ENCODE results near the gene ALG8. TPM values are rescaled to one million over a fixed set of nuclear protein-coding genes. Genes with fewer than 3 reads are reported as not detected.
"Not testable (repeated sequence)": the region's sequence is repeated elsewhere in the genome, so short reads cannot be mapped to it uniquely, and the experiment has no call there.

Gene ALG8
- total RNA-seq, 1 experiment from 2014 or later, result 67.5 TPM

DNA sequence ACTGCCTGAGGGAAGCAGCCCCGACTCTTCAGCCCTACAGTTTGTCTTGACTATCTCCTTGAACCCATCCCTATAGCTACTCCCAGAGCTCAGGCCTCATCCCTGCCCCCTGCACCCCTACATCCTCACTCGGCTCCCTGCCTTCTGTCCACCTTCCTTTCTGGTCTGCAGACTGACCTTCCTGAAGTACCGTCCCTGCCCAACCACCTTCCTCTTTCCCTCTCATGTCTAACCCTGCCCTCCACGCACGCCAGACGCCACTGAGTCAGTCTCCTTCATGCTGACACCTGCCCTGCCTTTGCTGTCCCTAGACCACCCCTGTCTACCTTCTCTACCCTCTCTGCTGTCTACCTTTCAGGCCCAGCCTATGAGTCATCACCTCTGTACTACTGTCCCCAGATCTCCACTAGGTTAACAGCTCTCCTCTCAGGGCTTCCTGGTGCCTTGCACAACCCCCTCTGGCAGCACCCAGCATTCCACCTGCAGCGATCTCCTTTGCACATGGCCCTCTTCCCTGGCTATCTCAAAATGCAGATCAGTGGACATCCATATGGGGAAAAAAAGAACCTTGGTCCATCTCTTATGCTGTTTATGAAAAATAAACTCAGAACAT is 40.1 kb upstream of the ALG8 start:
- Histone ChIP-seq H3F3A (ENCODE audit: insufficient read depth, low read depth) (peaks cover 5% of the 10 kb centered on the region; the same call in 1 of the 2 replicates), H3K36me3 (ENCODE audit: low read depth) (peaks cover 11% of the 10 kb centered on the region; the same call in 1 of the 2 replicates), H3K9me3 (ENCODE audit: insufficient read depth, low read depth) (no peaks in the 10 kb centered on the region), H2AFZ (no peak overlapping the region), H4K20me1 (ENCODE audit: insufficient read depth) (no peaks in the 10 kb centered on the region), H3K27me3 (ENCODE audit: insufficient read depth, low read depth) (no peaks in the 10 kb centered on the region), H3K4me2 (peak overlapping the region; percentile 7; the same call in 1 of the 2 replicates), H3K4me1 (replicated peaks; ENCODE audit: insufficient read depth) (peaks cover 11% of the 10 kb centered on the region), H3K4me3 (no peak overlapping the region), H3K27ac (no peak overlapping the region), H3K79me2 (ENCODE audit: low read depth) (0 out of 2 replicates have a peak, but pooled peaks cover 3% of the 10 kb centered on the region), H3K9me2 (ENCODE audit: insufficient read depth) (no peaks in the 10 kb centered on the region)
- POLR2A ChIA-PET (ENCODE audit: unreplicated experiment), result interaction anchor here (0.5 to 0.6 kb wide), 4 partner anchors 18 to 301 kb away, joined by 3 to 7 read pairs (median 4); no protein-coding TSS in a partner anchor
- BruUV-seq (replicated peaks), result no TSS peak
- DNase-seq, result peak; percentile 66 to 86
- TF ChIP-seq, protein P1, sequence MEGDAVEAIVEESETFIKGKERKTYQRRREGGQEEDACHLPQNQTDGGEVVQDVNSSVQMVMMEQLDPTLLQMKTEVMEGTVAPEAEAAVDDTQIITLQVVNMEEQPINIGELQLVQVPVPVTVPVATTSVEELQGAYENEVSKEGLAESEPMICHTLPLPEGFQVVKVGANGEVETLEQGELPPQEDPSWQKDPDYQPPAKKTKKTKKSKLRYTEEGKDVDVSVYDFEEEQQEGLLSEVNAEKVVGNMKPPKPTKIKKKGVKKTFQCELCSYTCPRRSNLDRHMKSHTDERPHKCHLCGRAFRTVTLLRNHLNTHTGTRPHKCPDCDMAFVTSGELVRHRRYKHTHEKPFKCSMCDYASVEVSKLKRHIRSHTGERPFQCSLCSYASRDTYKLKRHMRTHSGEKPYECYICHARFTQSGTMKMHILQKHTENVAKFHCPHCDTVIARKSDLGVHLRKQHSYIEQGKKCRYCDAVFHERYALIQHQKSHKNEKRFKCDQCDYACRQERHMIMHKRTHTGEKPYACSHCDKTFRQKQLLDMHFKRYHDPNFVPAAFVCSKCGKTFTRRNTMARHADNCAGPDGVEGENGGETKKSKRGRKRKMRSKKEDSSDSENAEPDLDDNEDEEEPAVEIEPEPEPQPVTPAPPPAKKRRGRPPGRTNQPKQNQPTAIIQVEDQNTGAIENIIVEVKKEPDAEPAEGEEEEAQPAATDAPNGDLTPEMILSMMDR (conservative IDR thresholded peaks at IDR 0.05), result no peak
- CTCF ChIA-PET, result no interaction called here
- intact Hi-C loops (cut with micrococcal nuclease; ENCODE audit: unreplicated experiment), result no loop called here

DNA sequence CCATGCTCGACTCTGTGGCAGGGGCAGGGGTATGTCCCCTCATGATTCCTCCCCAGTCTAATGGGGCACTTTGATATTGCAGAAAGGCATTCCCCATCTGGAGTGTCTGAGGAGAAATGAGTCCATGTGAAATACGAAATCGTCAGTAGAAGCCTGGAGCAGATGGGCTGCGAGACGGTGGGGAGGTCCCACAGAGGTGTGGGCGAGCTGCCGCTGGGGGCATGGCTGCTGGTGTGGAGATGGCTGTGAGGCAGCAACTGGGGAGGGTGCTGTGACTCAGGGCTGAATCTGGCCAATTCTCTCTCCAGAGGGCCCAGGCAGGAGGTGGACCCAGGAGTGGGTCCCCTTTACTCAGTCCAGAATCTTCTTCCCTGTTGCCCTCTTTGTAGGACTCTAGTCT is 37.8 kb upstream of the ALG8 start:
- POLR2A ChIA-PET (ENCODE audit: unreplicated experiment), result no interaction called here
- no peak for DNase-seq
- Histone ChIP-seq H3K79me2 (ENCODE audit: low read depth) (no peaks in the 10 kb centered on the region), H3K4me3 (no peak overlapping the region), H3K9me3 (ENCODE audit: insufficient read depth, low read depth) (no peaks in the 10 kb centered on the region), H3K4me1 (replicated peaks; ENCODE audit: insufficient read depth) (peaks cover 11% of the 10 kb centered on the region), H3K27me3 (ENCODE audit: insufficient read depth, low read depth) (no peaks in the 10 kb centered on the region), H3K36me3 (ENCODE audit: low read depth) (peaks cover 11% of the 10 kb centered on the region; the same call in 1 of the 2 replicates), H4K20me1 (ENCODE audit: insufficient read depth) (no peaks in the 10 kb centered on the region), H3F3A (ENCODE audit: insufficient read depth, low read depth) (peaks cover 5% of the 10 kb centered on the region; the same call in 1 of the 2 replicates), H3K4me2 (no peak overlapping the region), H2AFZ (no peak overlapping the region), H3K9me2 (ENCODE audit: insufficient read depth) (no peaks in the 10 kb centered on the region), H3K27ac (no peak overlapping the region)
- intact Hi-C loops (cut with micrococcal nuclease; ENCODE audit: unreplicated experiment), result no loop called here
- CTCF ChIA-PET, result no interaction called here
- no TSS peak for BruUV-seq (replicated peaks)
- TF ChIP-seq EZH2 (IDR thresholded peaks at IDR 0.05; ENCODE audit: low read depth), result no peak
- TF ChIP-seq, protein P1 (conservative IDR thresholded peaks at IDR 0.05), result no peak

DNA sequence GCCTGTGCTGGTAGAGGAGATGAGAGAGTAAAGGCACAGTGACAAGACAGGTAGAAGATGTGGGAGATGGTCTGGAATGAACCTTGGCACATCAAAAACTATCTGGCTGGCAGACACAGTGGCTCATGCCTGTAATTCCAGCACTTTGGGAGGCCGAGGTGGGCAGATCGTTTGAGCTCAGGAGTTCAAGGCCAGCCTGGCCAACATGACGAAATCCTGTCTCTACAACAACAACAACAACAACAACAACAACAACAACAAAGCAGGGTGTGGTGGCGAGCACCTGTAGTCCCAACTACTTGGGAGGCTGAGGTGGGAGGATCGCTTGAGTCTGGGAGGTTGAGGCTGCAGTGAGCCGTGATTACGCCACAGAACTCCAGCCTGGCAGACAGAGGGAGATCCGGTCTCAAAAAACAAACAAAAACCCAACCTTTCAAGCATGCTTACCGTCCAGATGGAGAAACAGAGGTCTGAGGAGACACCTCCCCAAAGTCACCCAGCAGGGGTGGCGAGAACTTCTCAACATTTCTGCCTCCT is 37.2 kb upstream of the ALG8 start:
- Histone ChIP-seq H3K4me2 (no peak overlapping the region), H4K20me1 (ENCODE audit: insufficient read depth) (no peaks in the 10 kb centered on the region), H3K4me1 (replicated peaks; ENCODE audit: insufficient read depth) (peaks cover 11% of the 10 kb centered on the region), H3F3A (ENCODE audit: insufficient read depth, low read depth) (peaks cover 5% of the 10 kb centered on the region; the same call in 1 of the 2 replicates), H3K27me3 (ENCODE audit: insufficient read depth, low read depth) (no peaks in the 10 kb centered on the region), H3K27ac (no peak overlapping the region), H3K9me3 (ENCODE audit: insufficient read depth, low read depth) (no peaks in the 10 kb centered on the region), H2AFZ (no peak overlapping the region), H3K4me3 (no peak overlapping the region), H3K9me2 (ENCODE audit: insufficient read depth) (no peaks in the 10 kb centered on the region), H3K36me3 (ENCODE audit: low read depth) (peaks cover 10% of the 10 kb centered on the region; the same call in 1 of the 2 replicates), H3K79me2 (ENCODE audit: low read depth) (no peaks in the 10 kb centered on the region)
- intact Hi-C loops (cut with micrococcal nuclease; ENCODE audit: unreplicated experiment), result no loop called here
- BruUV-seq (replicated peaks), result no TSS peak
- POLR2A ChIA-PET (ENCODE audit: unreplicated experiment), result no interaction called here
- CTCF ChIA-PET, result no interaction called here
- no peak for TF ChIP-seq EZH2 (IDR thresholded peaks at IDR 0.05; ENCODE audit: low read depth)
- TF ChIP-seq, protein P1 (conservative IDR thresholded peaks at IDR 0.05), result no peak
- no peak for DNase-seq

DNA sequence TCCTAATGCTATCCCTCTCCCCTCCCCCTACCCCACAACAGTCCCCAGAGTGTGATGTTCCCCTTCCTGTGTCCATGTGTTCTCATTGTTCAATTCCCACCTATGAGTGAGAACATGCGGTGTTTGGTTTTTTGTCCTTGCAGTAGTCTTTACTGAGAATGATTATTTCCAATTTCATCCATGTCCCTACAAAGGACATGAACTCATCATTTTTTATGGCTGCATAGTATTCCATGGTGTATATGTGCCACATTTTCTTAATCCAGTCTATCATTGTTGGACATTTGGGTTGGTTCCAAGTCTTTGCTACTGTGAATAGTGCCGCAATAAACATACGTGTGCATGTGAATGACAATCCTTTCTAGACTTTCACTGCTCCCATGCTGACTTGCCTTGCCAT is 36.4 kb upstream of the ALG8 start:
- CTCF ChIA-PET; H3F3A ChIP-seq (ENCODE audit: insufficient read depth, low read depth); DNase-seq; H2AFZ ChIP-seq; H4K20me1 ChIP-seq (ENCODE audit: insufficient read depth); H3K9me2 ChIP-seq (ENCODE audit: insufficient read depth); BruUV-seq (replicated peaks); H3K9me3 ChIP-seq (ENCODE audit: insufficient read depth, low read depth); intact Hi-C loops (cut with micrococcal nuclease; ENCODE audit: unreplicated experiment); H3K79me2 ChIP-seq (ENCODE audit: low read depth); H3K36me3 ChIP-seq (ENCODE audit: low read depth); H3K27ac ChIP-seq; H3K27me3 ChIP-seq (ENCODE audit: insufficient read depth, low read depth); POLR2A ChIA-PET (ENCODE audit: unreplicated experiment); H3K4me3 ChIP-seq; H3K4me2 ChIP-seq: not testable (repeated sequence)
- H3K4me1 ChIP-seq (replicated peaks; ENCODE audit: insufficient read depth), result peaks cover 11% of the 10 kb centered on the region
